HUES64 (cell line): ENCODE results near the gene ENO4.

Experiments
- H3K27ac ChIP-seq: 2 replicates; pipeline ENCODE4 v1.7.0; 2013; ENCODE audit warnings: low read depth, low read length, inconsistent platforms
- H3K27me3 ChIP-seq: 2 replicates; pipeline ENCODE4 v1.6.1; 2013; ENCODE audit warnings: mild to moderate bottlenecking, low read length; ENCODE audit not compliant: insufficient read depth
- H3K36me3 ChIP-seq: 2 replicates; pipeline ENCODE4 v1.6.1; 2013; ENCODE audit warnings: mild to moderate bottlenecking, low read length; ENCODE audit not compliant: insufficient read depth
- H3K4me1 ChIP-seq: 2 replicates; pipeline ENCODE4 v1.6.1; 2013; ENCODE audit warnings: mild to moderate bottlenecking, low read length, moderate library complexity; ENCODE audit not compliant: insufficient read depth
- H3K4me3 ChIP-seq: 2 replicates; pipeline ENCODE4 v1.5.1; 2013; ENCODE audit warnings: mild to moderate bottlenecking, low read length, moderate library complexity
- H3K9ac ChIP-seq: 2 replicates; pipeline ENCODE4 v1.6.1; 2013; ENCODE audit warnings: mild to moderate bottlenecking, low read depth, low read length
- H3K9me3 ChIP-seq: 2 replicates; pipeline ENCODE4 v1.6.1; 2013; ENCODE audit warnings: low read depth, low read length; ENCODE audit not compliant: insufficient read depth
- WGBS: fragments of 150-250, 120-280 bp; methylation state at CpG from one replicate; pipeline ENCODE4 v1.1.7; 2013; ENCODE audit warnings: missing lambda C conversion rate; 5-methylcytosine and 5-hydroxymethylcytosine counted together

Gene ENO4

DNA sequence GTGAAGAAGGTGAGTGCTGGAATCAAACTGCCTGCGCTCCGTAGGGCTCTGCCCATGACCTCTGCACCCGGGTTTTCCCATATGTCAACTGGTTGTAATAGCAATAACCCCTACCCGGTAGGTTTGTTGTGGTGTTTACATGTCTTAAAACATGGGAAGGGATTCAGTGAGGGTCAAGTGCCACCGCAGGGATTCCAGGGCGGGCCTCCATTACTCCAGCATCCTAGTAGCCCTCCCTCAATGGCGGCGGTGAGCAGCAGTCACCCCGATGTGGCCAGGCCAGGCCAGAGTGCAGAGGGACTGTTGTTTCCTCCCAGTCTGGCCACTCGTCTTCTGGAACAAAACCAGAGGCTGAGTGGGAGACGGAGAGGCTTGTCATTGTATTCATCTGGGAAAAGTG, 37.6 kb upstream of the ENO4 start:
- peaks cover 6% of the 10 kb centered on the region; the same call in 1 of the 2 replicates for H3K4me1 ChIP-seq
- H3K9me3 ChIP-seq: no peaks in the 10 kb centered on the region
- H3K4me3 ChIP-seq: no peak overlapping the region
- H3K9ac ChIP-seq: no peak overlapping the region
- 93% methylated on average over 11 of the region's 11 CpGs for WGBS
- H3K36me3 ChIP-seq: no peaks in the 10 kb centered on the region
- no peak overlapping the region for H3K27ac ChIP-seq
- peaks cover 3% of the 10 kb centered on the region; the same call in 1 of the 2 replicates for H3K27me3 ChIP-seq

DNA sequence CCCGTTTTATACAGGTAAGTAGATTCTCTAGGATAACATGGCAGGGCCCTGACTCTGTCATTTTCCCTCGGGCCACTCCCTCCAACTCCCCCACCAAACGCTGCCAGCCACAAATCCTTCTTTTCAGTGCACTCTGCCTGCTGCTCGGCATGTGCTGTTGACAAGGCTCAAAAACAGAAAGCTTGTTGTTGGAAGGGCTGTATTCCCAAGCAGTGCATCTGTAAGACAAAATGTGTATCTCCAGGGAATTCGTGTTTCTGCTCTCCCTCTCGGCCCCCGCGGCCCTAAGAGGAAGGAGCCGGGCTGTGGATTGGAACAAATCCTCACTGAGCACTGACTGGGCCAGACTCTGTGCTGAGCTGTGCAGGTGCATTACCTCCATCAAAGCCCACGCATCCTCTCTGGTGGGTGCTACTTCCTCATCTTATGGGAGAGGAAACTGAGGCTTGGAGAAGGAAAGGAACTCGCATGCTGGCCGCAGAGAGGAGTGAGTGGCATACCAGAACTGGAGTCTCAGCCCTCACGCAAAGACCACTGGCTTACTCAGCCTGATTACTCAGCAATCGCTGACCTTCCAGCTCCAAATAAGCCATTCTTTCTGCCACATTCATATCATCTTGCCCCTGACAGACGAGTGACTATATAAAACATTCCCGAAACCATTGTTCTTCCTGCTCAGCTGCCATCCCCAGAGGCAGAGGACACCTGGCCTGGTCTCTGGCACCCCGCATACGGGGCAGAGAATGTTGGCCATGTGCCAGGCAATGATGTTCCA, 33.5 kb upstream of the ENO4 start:
- Histone ChIP-seq H3K4me3 (no peak overlapping the region), H3K36me3 (no peaks in the 10 kb centered on the region), H3K27me3 (no peaks in the 10 kb centered on the region), H3K9ac (no peak overlapping the region), H3K4me1 (no peaks in the 10 kb centered on the region; the same call in 1 of the 2 replicates), H3K27ac (no peak overlapping the region), H3K9me3 (no peaks in the 10 kb centered on the region)
- 90% methylated on average over 18 of the region's 18 CpGs for WGBS

DNA sequence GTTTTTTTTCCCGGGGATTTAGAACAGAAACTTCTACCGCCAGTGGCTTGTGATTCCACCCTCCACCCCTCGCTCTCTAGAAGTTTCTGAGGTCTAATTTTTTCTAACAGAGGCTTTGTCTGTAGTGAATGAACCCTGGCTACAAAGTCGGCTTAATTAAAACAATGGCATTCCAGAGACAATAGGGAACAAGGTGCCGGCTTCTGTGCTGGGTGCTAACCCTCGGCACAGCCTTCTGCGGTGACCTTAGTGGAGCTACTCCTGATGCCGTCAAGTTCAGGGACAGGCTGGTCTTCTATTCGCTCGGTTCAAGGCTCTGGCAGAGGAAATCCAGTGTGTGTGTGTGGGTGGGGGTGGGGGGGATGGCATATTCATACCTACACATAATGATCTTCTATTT, 32.1 kb upstream of the ENO4 start:
- no peak overlapping the region for H3K27ac ChIP-seq
- no peaks in the 10 kb centered on the region for H3K9me3 ChIP-seq
- H3K9ac ChIP-seq: no peak overlapping the region
- 80% methylated on average over 10 of the region's 10 CpGs for WGBS
- no peaks in the 10 kb centered on the region for H3K27me3 ChIP-seq
- no peaks in the 10 kb centered on the region for H3K36me3 ChIP-seq
- H3K4me3 ChIP-seq: no peak overlapping the region
- no peaks in the 10 kb centered on the region; the same call in 1 of the 2 replicates for H3K4me1 ChIP-seq

DNA sequence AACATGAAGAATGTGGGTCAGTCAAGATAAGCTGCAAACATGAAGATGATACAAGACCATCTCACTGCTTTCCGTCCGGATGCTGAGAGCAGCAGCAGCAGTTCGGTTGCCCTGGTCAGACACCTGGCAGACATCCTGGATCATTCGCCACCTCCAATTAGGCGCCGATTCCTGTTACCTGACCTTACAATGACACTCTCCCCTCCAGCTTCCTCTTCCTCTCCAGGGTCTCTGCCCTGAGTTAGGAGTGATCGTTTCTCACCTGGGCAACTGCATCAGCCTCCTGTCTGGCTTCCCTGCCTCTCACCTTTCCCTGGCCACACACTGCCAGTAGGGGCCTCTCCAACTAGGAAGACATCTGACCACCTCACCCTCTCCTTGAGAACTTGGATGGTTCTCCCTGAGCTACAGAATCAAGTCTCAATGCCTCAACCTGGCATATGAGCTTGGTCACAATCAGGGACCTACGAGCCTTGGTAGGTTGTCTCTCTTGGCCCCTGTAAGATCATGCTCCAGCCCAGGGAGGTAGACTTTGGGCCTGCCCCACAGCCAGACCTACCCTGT, 31.4 kb upstream of the ENO4 start:
- no peaks in the 10 kb centered on the region for H3K36me3 ChIP-seq
- H3K9ac ChIP-seq: no peak overlapping the region
- no peak overlapping the region for H3K4me3 ChIP-seq
- WGBS: 94% methylated on average over 8 of the region's 8 CpGs
- no peaks in the 10 kb centered on the region; the same call in 1 of the 2 replicates for H3K4me1 ChIP-seq
- no peaks in the 10 kb centered on the region for H3K9me3 ChIP-seq
- H3K27me3 ChIP-seq: no peaks in the 10 kb centered on the region
- no peak overlapping the region for H3K27ac ChIP-seq

DNA sequence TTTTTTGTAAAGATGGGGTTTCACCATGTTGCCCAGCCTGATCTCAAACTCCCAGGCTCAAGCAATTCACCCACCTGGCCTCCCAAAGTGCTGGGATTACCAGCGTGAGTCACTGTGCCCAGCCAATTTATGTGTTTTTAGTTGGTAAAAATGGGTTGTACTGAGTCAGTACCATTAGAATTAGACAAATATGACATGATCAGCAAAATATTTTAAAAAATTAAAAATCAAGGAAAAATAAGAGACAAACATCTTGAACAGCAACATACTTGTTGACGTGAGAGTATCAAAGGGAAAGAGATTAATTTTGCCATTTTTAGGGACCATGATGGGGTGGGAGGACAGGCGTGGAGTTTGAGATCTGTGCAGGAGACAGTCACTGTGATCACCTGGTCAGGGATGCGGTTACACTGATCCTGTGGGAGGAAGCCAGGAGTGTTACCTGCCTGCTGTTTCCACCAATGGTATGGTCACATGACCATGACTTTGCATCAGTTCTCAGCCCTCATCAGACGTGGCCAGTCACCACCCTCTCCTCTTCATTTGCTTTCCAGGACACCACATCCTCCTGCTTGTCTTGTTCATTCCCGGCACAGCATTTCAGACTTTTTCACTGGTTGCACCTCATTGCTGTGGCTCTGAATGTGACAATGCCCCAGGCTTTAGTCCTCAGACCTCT, 29.2 kb upstream of the ENO4 start:
- Histone ChIP-seq H3K9ac (no peak overlapping the region), H3K4me3 (no peak overlapping the region), H3K27ac (no peak overlapping the region), H3K27me3 (no peaks in the 10 kb centered on the region), H3K36me3 (no peaks in the 10 kb centered on the region), H3K4me1 (no peaks in the 10 kb centered on the region; the same call in 1 of the 2 replicates), H3K9me3 (no peaks in the 10 kb centered on the region)
- 91% methylated on average over 6 of the region's 6 CpGs for WGBS

DNA sequence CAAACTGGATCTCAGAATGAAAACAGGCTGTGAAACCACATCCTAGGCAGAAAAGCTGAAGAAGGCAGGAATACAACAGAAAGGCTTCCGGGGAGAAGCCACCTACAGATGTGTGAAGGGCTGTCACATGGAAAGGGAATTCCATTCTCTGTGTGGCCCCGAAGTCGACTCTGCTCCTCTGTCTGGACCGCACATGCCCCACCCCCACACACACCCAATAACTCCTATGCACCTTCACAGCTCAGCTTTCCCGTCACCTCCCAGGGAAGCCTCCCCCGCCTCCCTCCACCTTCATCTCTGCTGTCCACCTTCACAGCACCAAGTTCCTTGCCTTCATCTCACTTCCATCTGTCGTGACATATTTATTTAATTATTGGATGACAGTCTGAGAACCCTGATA, 23.4 kb upstream of the ENO4 start:
- Histone ChIP-seq H3K27me3 (no peaks in the 10 kb centered on the region), H3K9ac (no peak overlapping the region), H3K9me3 (no peaks in the 10 kb centered on the region), H3K36me3 (no peaks in the 10 kb centered on the region), H3K27ac (no peak overlapping the region), H3K4me1 (peaks cover 18% of the 10 kb centered on the region), H3K4me3 (no peak overlapping the region)
- 71% methylated on average over 7 of the region's 7 CpGs for WGBS

DNA sequence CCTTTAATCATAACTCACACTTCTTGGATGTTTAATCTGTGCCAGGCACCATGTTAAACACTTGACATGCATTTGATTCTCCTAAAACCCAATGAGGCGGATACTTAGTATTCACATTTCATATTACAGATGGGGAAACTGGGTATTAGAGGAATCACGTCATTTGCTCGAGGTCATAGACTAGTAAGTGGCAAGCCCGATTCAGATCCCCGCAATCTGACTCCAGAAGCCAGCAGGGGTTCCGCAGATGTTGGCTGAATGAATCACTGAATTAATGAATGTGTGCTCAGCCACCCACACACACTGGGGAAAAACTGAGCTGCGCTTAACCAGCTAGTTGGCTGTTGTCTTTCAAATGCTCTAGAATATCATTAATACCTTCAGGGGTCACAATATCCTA, 22.5 kb upstream of the ENO4 start:
- peaks cover 18% of the 10 kb centered on the region for H3K4me1 ChIP-seq
- no peak overlapping the region for H3K4me3 ChIP-seq
- no peaks in the 10 kb centered on the region for H3K36me3 ChIP-seq
- 62% methylated on average over 6 of the region's 7 CpGs for WGBS
- no peaks in the 10 kb centered on the region for H3K27me3 ChIP-seq
- no peaks in the 10 kb centered on the region for H3K9me3 ChIP-seq
- H3K9ac ChIP-seq: no peak overlapping the region
- H3K27ac ChIP-seq: no peak overlapping the region

DNA sequence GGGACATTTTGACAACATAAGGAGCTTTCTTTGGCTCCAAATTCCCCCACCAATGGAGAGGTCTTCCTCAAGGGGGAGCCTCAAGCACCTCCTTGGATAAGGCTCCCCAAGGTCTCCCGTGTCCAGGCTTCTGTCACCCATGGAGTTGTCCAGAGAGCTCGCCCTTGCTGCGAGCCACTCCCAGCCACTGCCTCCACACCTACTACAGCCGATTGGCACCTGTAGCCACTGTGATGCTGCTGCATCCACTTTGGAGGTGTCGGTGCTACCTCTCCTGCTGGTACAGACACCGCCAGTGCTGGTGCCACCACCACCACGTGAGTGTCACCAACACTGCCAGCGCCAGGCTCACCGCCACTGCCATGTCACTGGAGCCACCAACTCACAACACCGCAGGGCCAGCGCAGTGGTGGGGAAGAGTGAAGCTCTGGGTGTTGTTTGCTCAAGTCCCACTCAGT, 22.1 kb upstream of the ENO4 start:
- Histone ChIP-seq H3K27ac (no peak overlapping the region), H3K9ac (no peak overlapping the region), H3K27me3 (no peaks in the 10 kb centered on the region), H3K4me1 (peaks cover 18% of the 10 kb centered on the region), H3K9me3 (no peaks in the 10 kb centered on the region), H3K36me3 (no peaks in the 10 kb centered on the region), H3K4me3 (no peak overlapping the region)
- WGBS: 93% methylated on average over 11 of the region's 11 CpGs

DNA sequence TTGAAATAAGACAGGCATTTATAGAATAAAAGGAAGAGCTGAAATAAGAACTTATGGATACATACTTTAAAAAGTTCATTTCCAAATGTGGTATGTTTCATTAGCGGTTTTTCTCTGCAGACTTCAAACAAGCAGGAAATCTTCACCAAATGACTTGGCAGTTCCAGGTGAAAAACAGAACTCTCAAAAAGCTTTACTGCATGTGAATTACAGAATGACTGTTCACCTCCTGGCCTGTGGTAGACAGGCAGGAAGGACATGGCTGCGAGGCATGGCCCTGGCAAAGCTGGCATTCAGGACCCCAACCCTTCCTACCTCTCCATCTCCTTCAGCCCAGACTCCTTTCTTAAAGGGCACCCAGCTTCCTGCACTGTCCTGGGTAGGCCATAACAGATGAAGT, 21.2 kb upstream of the ENO4 start:
- no peaks in the 10 kb centered on the region for H3K36me3 ChIP-seq
- H3K4me1 ChIP-seq: peaks cover 21% of the 10 kb centered on the region
- H3K27ac ChIP-seq: no peak overlapping the region
- H3K4me3 ChIP-seq: no peak overlapping the region
- H3K9me3 ChIP-seq: no peaks in the 10 kb centered on the region
- WGBS: 91% methylated on average over 2 of the region's 2 CpGs
- no peaks in the 10 kb centered on the region for H3K27me3 ChIP-seq
- no peak overlapping the region for H3K9ac ChIP-seq

DNA sequence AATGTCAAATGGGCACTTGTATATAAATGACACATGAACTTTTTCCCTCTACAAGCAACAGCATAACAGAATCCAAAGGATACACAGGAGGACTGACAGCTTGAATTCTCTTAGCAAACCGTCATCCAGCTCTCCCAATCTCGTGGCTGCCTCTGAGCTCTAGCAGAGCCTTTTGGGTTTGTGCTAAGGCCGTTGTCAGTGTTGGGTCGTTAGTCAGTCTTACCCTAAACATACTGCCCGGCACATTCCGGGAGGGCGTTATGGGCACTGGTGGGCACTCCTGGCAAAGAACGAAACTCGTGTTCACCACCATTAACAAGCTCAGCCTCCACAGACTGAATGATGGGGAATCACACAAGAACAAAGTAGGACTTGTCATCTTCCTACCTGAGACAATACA, 19.6 kb upstream of the ENO4 start:
- Histone ChIP-seq H3K27ac (no peak overlapping the region), H3K9me3 (no peaks in the 10 kb centered on the region), H3K36me3 (no peaks in the 10 kb centered on the region), H3K9ac (no peak overlapping the region), H3K27me3 (no peaks in the 10 kb centered on the region), H3K4me1 (peaks cover 35% of the 10 kb centered on the region), H3K4me3 (no peak overlapping the region)
- 96% methylated on average over 9 of the region's 9 CpGs for WGBS

DNA sequence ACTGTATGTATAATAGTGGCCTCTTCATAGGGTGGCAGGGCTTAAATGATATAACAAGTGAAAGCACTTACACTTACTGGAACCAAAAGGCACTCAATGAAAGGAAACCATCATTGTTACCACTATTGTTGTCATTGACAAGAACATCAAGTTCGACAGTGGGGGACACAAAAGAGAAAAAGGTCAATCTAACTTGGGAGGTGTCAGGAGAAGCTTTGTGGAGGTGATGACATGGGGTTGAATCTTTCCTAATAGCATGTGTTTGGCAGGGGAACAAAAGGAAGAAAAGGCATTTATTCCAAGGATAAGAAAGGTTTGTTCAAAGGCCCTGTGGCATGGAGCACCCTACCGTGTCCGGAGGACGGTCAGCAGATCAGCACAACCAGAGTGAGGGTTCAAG, 18.2 kb upstream of the ENO4 start:
- no peaks in the 10 kb centered on the region for H3K36me3 ChIP-seq
- H3K4me1 ChIP-seq: peaks cover 45% of the 10 kb centered on the region
- no peak overlapping the region for H3K4me3 ChIP-seq
- no peak overlapping the region for H3K9ac ChIP-seq
- H3K27me3 ChIP-seq: no peaks in the 10 kb centered on the region
- H3K27ac ChIP-seq: no peak overlapping the region
- WGBS: 93% methylated on average over 4 of the region's 4 CpGs
- no peaks in the 10 kb centered on the region for H3K9me3 ChIP-seq
